Tibial artery (tissue), 4 donors: ENCODE results near the gene GPR132.
A peak's percentile ranks its signal among the peaks of the same experiment; 100 is the strongest.
"Not testable (repeated sequence)": the region's sequence is repeated elsewhere in the genome, so short reads cannot be mapped to it uniquely, and the experiment has no call there.

Experiments used
- DNase-seq, 2 donors: peaks; one replicate each; pipeline ENCODE4 v3.0.0-alpha.2; 2019
- H3K27ac ChIP-seq, 2 donors: fragments of 200-600 bp; sonication (generic) in 1 of 2; 1 replicate in 1 of 2; 2 replicates in 1 of 2; pipeline ENCODE4 v1.5.1; 2018 to 2019; ENCODE audit warnings: mild to moderate bottlenecking in 1 of 2
- H3K27me3 ChIP-seq, 2 donors: fragments of 200-600 bp; sonication (generic) in 1 of 2; one replicate each; pipeline versions ENCODE4 v1.5.1 to v1.6.0; 2016 to 2019
- H3K36me3 ChIP-seq, 3 donors: fragments of 200-600 bp; sonication (generic) in 2 of 3; one replicate each; pipeline ENCODE4 v1.5.1; 2016 to 2019; ENCODE audit warnings: mild to moderate bottlenecking in 2 of 3
- H3K4me1 ChIP-seq, 4 donors: fragments of 200-600 bp; sonication (generic) in 2 of 4; 1 replicate in 3 of 4; 2 replicates in 1 of 4; pipeline ENCODE4 v1.5.1; 2016 to 2019
- H3K4me3 ChIP-seq, 2 donors: fragments of 200-600 bp; sonication (generic) in 1 of 2; 1 replicate in 1 of 2; 2 replicates in 1 of 2; pipeline ENCODE4 v1.5.1; 2018 to 2019; ENCODE audit warnings: mild to moderate bottlenecking in 2 of 2
- H3K9me3 ChIP-seq, 3 donors: fragments of 200-600 bp; sonication (generic) in 1 of 3; one replicate each; pipeline ENCODE4 v1.5.1; 2016 to 2019
- CTCF ChIP-seq, 2 experiments: fragments of 200-600 bp in 1 of 2; fragments of 450-650 bp in 1 of 2; IDR thresholded peaks; one replicate each; pipeline ENCODE4 v1.5.1; 2017 to 2019; ENCODE audit warnings: antibody characterized with exemption in 2 of 2, mild to moderate bottlenecking in 1 of 2, moderate library complexity in 1 of 2
- intact Hi-C: fragments of 100-400 bp; cut with DNase I; formaldehyde crosslinking; loops from one replicate; pipeline ENCODE4 v1.15.0; 2023; ENCODE audit warnings: low total_unique reads

The GPR132 gene

GRCh38 chr14:105043641-105044040 is 21.6 kb downstream of the GPR132 start:
- H3K4me3 ChIP-seq, result no peak overlapping the region
- intact Hi-C loops, result no loop called here

GRCh38 chr14:105042813-105043212 is 22.4 kb downstream of the GPR132 start:
- no peaks in the 10 kb centered on the region for H3K4me1 ChIP-seq
- H3K27me3 ChIP-seq, result peaks cover 0 to 34% of the 10 kb centered on the region in 2 donors
- no peak overlapping the region for H3K27ac ChIP-seq
- no peaks in the 10 kb centered on the region for H3K36me3 ChIP-seq
- no peak overlapping the region for H3K4me3 ChIP-seq
- intact Hi-C loops, result no loop called here
- H3K9me3 ChIP-seq, result no peaks in the 10 kb centered on the region
- DNase-seq, result peak in 1 of 2 donors; percentile 16
- TF ChIP-seq CTCF (IDR thresholded peaks at IDR 0.05), result no peak

More at GRCh38 chr14:105043641-105044040, 21.6 kb downstream of the GPR132 start:
- Histone ChIP-seq H3K36me3 (no peaks in the 10 kb centered on the region), H3K4me1 (no peaks in the 10 kb centered on the region), H3K27ac (no peak overlapping the region), H3K27me3 (peaks cover 0 to 36% of the 10 kb centered on the region in 2 donors), H3K9me3 (no peaks in the 10 kb centered on the region)
- peak in 1 of 2 donors; percentile 16 for DNase-seq
- no peak for TF ChIP-seq CTCF (IDR thresholded peaks at IDR 0.05)

- DNase-seq, result no peak
- intact Hi-C loops, result no loop called here
- Histone ChIP-seq H3K36me3 (no peaks in the 10 kb centered on the region), H3K9me3 (no peaks in the 10 kb centered on the region), H3K27me3 (peaks cover 0 to 31% of the 10 kb centered on the region in 2 donors), H3K27ac (no peak overlapping the region), H3K4me3 (no peak overlapping the region), H3K4me1 (no peaks in the 10 kb centered on the region)
- no peak for TF ChIP-seq CTCF (IDR thresholded peaks at IDR 0.05)
Measured at GRCh38 chr14:105041841-105042765, 23.1 kb downstream of the GPR132 start.

GRCh38 chr14:105039458-105040205 is 25.6 kb downstream of the GPR132 start:
- intact Hi-C loops, result loop anchor here (2.0 kb wide), 1 partner anchor 63 kb away; no protein-coding TSS in a partner anchor
- no peak for TF ChIP-seq CTCF (IDR thresholded peaks at IDR 0.05)
- no peak for DNase-seq
- H3K4me3 ChIP-seq, result no peak overlapping the region
- H3K27ac ChIP-seq, result no peak overlapping the region
- H3K9me3 ChIP-seq, result no peaks in the 10 kb centered on the region
- H3K27me3 ChIP-seq, result peaks cover 0 to 31% of the 10 kb centered on the region in 2 donors
- no peaks in the 10 kb centered on the region for H3K36me3 ChIP-seq
- H3K4me1 ChIP-seq, result no peaks in the 10 kb centered on the region

GRCh38 chr14:105035616-105036015 is 29.6 kb downstream of the GPR132 start:
- intact Hi-C loops, H3K4me1 ChIP-seq, H3K9me3 ChIP-seq, H3K36me3 ChIP-seq, DNase-seq, H3K27ac ChIP-seq, H3K4me3 ChIP-seq: not testable (repeated sequence)
- H3K27me3 ChIP-seq, result peaks cover 0 to 11% of the 10 kb centered on the region in 2 donors
